Measurements from ENCODE around the gene PGLYRP2.

The PGLYRP2 gene

DNA sequence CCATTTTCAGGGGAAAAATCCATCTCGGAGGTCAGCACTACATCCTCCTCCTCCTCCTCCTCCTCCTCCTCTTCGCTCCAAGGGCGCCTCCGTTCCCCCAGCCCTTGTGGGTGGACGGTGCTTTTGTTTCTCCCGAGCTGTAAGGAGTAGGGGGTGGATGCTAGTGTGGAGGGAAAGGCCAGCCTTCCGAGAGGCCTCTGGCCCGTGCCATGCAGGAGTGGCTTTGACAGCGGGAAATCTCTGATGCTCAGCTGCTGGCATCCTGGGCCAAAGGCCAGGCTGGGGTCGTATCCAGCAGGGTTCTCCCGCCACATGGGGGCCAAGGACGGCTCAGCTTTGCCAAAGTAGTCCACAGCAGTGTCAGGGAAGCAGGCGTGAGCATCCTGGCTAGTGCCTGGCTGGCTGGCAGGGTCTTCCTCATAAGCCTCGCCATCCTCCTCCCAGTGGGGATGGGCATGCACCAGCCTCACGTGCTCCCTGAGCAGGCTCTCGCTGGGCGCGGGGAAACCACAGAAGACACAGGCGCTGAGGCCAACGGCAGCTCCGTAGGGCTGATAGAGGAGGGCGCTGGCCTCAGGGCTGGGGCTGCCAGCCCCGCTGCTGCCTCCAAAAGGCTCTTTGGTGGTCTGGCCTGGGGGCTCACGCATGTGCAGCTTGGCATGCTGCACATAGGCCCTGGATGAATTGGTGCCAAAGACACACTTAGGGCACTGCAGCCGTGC is 40.1 kb downstream of the PGLYRP2 start:
- DNase-seq (ENCODE audit: low read depth, low spot score): no peak

DNA sequence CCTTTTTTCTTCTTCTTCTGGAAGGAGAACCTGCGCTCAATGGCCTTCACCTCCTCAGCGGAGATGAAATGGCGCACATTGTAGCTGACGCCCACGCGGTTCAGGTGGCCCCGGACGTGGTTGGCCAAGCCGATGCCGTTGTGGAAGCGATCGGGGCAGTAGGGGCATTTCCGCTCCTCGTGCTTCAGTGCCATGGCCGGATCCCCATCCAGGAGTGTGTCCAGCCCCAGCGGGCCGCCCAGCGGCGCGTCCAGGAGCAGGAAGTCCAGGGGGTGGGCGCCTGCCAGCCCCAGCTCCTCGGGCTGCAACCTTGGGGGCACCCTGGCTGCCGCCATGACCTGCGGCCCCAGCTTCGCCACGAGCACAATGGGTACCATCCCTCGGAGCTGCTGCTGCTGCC is 40.7 kb downstream of the PGLYRP2 start:
- no peak for DNase-seq (ENCODE audit: low read depth, low spot score)

DNA sequence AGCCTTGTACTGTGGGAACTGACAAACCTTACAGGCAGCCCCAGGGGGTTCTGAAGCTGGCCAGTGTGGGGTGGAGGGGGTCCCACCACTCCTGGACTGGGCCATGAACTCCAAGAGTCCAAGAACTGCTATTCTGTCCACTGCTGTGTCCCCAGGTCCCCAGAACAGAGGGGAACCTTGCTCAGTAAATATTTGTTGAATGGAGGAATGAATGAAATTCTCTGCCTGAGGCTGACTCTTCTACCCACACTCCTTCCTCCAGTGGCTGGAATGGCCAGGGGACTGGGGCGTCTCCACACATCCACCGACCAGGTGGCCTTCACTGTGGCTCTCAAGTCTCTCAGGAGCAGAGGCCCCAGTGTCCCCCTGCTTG is 41.2 kb downstream of the PGLYRP2 start:
- DNase-seq (ENCODE audit: low read depth, low spot score): no peak

DNA sequence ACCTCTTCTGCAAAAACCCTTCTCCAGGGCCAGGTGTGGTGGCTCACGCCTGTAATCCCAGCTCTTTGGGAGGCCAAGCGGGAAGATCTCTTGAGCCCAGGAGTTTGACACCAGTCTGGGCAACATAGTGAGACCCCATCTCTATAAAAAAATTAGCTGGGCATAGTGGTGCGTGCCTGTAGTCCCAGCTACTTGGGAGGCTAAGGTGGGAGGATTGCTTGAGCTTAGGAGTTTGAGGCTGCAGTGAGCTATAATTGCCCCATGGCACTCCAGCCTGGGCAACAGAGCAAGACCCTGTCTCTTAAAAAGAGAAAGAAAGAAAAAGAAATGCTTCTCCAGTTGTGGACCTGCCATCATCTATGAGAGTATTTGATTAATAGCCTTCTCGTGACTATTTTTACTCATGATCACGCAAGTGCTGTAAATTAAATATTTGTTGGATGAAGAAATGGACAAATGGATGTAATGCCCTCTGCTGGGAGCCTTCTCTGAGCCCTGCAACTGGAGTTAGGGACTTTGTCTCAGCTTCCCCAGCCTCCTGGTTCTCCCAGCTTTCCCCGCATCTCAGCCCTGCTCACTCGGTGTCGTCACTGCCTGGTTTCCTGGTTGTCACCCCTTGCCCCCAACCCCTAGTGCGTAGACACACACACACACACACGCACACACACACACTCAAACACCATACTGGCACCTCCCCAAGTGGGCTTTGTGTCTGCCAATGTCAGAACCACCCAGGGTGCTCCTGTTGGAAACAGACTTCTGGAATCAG is 41.8 kb downstream of the PGLYRP2 start:
- DNase-seq (ENCODE audit: low read depth, low spot score): no peak

DNA sequence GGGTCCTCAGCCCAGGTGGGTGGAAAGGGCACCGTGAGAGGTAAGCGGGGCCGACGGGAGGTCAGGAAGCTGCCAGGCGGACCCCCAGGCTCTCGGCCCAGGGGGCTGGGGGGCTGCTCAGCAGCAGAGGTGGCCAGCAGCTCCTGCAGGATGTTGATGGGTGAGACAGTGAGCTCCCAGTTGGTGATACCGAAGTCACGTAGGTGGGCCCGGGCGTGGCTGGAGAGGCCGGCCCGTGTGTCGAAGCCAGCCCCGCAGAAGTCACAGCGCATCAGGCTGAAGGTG is 42.5 kb downstream of the PGLYRP2 start:
- no peak for DNase-seq (ENCODE audit: low read depth, low spot score)

DNA sequence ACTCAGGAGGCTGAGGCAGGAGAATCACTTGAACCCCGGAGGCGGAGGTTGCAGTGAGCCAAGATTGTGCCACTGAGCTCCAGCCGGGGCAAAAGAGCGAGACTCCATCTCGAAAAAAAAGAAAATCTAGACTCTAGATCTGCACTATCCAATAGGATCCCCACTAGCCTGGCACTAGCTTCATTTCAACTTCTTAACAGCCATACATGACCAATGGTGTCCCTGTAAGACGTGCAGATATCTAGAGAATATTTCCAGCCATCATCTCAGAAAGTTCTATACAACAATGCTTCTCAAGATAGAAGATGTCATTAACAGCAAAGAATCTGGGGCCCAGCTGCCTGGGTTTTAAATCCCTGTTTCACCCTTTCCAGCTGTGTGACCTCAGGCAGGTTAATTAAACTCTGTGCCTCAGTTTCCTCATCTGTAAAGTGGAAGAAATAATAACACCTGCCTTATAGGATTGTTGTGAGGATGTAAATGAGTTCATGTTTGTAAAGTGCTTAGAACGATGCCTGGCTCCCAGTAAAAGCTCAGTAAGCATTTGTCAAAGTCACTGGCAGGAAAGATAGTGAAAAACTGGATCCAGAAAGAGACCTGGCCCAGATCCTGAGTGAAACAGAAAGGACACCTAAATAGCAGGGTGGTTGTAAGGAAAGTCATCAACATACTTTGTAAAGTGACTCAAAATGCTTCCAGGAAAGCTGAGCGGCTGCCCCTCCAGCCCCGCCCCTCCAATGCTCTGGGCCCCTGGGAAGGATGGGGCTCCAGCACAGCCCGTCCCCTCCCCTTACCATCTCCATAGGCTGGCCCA is 43.1 kb downstream of the PGLYRP2 start:
- no peak for DNase-seq (ENCODE audit: low read depth, low spot score)

DNA sequence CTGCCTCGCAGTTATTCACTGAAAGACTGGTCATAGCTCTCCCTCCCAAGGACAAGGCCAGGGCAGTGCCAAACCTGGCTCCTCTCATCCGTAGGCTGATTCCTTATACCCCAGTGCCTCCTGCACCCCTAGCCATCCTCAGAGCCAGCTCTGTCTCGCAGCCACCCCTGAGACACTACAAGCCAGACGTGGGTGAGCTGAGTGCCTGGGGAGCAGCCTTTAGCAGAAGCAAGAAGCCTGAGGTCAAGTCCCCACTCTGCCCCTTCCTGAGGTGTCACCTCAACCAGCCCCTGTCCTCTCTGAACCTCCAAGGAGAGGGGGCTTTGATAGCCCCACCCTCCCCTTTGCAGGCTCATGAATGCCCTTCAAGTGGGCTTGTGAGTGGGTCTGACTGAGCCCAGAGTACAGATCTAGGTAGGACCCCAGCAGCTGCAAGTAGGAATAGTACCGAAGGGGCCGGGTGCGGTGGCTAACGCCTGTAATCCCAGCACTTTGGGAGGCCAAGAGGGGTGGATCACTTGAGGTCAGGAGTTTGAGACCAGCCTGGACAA is 45.7 kb downstream of the PGLYRP2 start:
- no peak for DNase-seq (ENCODE audit: low read depth, low spot score)

DNA sequence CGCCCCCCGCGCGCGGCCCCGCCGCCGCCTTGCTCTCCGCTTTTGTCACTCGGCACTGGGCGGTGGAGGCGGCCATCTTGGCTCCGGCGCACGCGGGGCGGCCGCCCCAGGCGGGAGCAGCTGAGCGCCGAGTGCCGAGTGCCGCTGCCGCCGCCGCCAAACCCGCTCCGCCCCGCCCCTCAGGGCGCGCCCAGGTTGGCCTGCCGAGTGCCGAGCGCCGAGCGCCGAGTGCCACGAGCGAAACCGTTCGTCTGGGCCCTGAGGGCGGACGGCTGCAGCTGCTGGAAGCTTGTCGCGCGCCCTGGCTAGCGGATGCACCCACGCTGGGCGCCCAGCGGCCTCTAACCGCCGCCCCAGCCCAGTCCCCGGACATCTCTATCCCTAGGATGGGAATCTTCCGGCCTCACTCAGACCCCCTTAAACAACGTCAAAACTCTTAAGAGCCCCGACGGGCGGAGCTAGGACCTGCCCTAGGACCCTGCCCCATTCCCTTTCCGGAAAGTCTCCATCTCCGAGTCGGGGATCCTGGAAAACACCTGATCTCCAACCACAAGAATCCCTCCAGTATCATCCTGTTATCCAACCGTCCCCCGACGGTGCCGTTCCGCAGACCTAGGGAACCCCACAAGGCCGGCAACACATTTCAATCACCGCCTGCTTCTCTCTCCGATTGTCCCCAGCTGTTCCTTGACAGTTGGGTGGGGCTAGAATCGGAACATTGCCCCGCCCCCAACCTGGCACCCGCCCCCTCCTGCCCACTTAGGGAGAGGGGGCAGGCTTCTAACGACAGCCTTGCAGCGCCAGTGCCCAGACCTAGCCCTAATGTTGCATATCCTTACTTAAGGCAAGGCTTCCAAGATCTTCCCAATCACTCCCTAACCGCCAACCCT is 46.4 kb downstream of the PGLYRP2 start:
- peak; percentile 77 for DNase-seq (ENCODE audit: low read depth, low spot score)

DNA sequence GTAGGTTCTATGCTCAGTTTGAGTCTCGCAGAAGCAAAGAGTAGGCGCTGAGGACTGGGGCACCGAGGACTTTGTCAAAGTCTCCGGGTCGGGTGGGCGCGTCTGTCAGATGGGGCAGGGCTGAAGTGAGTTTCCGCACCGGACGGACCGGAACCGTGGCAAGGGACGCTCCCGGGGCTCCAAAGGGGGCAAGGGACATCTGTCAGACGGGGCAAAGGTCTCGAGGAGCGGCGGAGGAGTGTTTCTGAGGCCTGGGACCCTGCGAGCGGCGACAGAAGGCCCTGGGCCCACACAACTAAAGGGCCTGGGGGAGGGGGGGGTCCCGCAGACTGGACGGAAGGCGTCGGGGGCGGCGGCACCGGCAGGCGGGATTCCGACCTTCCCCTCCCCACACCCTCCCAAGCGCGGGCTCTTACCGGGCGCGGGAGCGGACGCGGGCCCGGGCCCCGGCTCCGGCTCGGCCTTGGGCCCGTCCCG is 47.2 kb downstream of the PGLYRP2 start:
- no peak for DNase-seq (ENCODE audit: low read depth, low spot score)

DNA sequence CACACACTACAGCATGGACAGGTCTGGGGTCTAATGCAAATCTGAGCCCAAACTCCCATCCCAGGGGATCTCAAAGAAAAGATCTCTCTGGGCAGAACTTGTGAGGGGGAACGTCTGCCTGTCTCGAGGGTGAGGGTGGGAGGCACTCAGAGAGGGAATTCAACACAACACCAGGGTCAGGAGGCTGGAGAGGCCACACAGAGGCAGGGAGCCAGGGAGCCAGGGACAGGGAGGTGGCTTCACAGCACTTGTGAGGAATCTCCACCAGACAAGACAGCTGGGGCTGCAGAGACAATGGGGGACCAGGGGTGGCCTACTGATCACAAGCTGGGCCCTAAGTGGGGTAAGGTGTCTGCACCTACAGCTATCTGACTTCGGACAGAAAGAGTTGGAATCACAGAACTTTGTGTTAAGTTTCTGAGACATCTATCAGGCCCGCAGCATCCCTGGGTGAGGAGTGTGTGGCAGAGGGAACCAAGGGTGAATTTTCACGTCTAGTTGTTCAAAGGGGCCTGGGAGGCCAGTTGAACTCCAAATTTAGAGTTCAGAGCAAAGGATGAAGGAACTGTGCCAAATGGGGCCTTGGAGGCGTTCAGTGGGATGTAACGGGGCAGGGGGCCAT is 47.8 kb downstream of the PGLYRP2 start:
- DNase-seq (ENCODE audit: low read depth, low spot score): no peak

DNA sequence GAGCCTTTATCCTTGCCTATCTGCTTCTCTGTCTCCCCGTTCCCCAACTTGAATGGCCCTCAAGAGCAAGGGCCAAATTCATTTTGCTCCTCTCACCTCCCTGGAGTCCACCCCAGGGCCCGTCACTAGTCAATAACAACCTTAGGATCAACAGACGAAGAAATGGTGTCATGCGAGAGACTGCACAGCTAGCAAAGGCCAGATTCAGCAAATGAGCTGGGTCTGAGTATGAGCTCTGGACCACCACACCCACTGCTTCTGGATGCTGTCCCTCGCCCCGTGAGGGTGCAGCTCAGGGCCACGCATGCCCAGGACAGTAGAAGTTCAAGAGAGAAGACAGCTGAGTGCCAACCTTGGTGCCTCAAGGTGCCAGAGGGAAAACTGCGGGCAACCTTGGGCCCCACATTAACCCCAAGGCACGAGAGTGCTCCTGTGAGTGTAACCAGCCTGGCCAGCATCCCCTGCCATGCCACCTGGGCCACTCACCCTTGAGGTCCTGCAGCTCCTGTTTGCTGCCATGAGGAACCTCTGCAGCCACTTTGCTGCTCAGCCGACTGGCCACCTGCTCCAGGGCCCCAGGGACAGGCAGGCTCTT is 48.7 kb downstream of the PGLYRP2 start:
- DNase-seq (ENCODE audit: low read depth, low spot score): no peak

DNA sequence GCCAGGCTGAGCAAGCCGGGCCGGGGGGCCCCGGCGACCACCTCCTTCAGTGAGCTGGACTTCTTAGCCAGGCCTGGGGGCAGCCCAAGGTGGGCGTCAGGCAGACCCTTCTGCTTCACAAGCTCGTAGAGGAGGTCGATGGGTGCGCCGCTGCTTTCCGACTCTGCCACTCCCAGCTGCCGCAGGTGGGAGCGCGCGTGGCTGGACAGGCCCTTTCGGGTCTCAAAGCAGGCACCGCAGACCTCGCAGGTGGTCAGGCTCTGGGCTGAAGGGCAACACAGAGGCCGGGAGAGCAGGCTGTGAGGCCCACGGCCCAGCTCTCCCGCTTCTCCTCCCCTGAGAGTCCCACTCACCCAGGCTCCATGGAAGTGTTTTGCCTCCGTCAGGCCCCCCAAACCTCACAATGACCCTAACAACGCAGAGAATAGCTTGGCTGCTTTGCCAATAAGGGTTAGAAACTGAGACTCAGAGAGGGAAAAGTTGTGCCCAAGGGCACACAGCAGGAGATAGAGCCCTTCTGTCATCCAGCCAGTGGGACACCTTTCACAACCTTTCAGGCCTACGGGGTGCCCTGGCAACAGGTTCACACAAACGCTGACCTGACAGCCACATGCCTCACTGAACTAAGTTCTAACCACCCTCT is 49.4 kb downstream of the PGLYRP2 start:
- no peak for DNase-seq (ENCODE audit: low read depth, low spot score)

DNA sequence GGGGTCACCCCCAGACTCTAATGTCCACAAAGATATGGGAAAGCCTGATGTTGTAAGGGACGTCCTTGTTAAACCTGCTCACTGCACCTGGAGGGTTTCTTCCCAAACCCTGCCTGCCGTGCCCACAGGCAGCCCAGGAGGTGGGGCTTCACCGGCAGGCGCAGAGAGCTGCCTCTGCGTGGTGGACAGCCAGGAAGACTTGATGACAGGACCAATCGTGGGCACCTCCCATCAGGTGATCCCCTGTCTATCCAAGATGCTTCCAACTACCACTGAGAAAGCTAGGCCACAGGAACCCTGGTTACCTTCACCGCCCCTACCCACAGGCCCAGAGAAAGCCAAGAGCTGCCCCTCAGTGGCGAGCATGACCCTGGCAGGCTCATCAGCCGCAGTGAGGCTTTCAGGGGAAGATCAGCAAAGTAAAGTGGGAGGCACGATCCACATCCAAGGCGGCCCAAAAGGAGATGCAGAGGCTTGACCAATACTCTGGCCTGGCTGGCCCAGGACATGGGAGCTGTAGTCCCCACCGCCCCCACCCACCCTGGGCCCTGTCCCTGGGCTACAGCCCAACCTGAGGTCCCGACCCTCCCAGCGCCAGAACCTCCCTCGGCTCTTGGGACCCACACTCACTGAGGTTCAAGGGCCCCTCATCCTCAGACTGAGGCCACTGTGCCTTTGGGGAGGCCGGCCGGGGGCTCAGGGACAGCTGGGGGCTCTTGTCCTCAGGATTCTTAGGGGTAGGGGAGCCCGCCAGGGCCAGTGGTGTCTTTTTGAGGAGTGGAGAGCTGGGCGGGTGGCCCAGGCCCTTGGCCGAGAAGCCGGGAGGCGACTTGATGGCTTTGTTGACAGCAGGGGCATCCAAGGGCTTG is 50.1 kb downstream of the PGLYRP2 start:
- DNase-seq (ENCODE audit: low read depth, low spot score): no peak

DNA sequence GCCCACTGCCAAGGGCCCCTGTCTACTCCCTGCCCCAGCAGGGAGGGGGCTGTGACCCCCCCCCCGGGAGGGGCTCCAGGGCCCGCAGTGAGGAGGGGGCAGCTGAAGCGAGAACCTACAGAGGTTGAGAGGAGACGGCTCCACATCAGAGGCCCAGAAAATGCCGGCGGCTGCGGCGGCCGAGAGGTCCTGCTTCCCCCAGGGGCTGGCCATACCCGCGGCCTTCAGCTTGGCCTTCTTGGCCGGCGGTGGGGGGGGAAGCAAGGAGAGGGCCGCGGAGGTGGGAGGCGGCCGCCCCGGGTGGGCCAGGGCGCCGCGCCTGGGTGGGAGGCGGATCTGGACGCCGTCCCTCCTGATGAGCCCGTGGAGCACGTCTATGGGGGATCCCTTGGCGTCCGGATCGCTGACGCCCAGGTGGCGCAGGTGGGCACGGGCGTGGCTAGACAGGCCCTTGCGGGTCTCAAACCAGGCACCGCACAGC is 51.3 kb downstream of the PGLYRP2 start:
- no peak for DNase-seq (ENCODE audit: low read depth, low spot score)

DNA sequence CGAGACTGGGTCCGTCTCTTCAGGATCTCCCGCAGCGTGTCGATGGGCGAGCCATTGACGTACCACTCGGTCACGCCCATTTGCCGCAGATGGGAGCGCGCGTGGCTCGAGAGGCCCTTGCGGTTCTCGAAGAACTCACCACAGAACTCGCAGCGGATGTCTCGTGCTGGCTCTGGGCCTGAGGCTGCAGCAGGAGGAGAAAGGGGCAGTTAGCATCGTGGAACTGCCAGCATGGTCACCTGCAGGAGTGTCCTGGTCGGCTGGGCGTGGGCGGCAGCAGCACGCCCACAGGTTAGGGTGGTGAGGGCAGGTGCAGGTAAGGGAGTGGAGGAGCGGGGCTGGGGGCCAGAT is 52.0 kb downstream of the PGLYRP2 start:
- no peak for DNase-seq (ENCODE audit: low read depth, low spot score)

DNA sequence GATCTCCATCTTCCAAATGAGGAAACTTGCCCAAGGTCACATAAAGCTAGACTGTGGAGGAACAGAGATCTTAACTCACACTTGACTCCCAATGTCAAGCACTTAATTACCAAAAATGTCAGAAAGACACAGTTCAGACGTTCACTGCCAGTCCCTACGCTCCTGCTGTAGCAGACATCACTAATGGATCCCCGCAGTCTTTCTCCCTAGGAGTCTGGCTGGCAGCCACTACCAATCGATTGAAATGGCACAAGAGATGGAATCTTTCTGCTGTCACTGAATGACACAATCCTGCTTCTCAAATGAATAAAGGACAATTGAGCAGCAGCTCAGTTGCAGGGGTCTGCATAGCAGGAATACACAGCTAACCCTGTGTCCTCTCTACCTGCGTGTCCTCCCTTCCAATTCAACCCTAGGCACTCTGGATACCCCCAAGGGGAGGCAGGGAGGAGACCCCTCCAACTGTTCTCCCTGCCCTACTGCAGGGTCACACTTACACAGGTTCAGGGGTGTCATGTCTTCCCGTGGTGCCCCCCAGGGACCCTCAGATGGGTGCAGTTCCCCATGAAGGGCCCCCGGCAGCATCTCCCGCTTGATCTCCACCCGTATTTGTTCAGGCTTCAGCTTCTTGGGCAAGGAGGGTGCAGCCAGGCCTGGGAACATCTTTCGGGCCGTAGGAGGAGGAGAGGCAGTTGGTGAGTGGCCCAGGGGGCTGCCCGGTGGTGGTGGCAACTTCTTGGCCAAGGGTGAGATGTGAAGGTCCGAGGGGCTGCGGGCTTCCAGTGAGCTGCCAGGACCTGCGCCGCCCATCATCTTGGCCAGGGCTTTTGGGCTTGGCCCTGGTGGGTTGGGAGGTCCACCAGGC is 52.6 kb downstream of the PGLYRP2 start:
- DNase-seq (ENCODE audit: low read depth, low spot score): no peak

DNA sequence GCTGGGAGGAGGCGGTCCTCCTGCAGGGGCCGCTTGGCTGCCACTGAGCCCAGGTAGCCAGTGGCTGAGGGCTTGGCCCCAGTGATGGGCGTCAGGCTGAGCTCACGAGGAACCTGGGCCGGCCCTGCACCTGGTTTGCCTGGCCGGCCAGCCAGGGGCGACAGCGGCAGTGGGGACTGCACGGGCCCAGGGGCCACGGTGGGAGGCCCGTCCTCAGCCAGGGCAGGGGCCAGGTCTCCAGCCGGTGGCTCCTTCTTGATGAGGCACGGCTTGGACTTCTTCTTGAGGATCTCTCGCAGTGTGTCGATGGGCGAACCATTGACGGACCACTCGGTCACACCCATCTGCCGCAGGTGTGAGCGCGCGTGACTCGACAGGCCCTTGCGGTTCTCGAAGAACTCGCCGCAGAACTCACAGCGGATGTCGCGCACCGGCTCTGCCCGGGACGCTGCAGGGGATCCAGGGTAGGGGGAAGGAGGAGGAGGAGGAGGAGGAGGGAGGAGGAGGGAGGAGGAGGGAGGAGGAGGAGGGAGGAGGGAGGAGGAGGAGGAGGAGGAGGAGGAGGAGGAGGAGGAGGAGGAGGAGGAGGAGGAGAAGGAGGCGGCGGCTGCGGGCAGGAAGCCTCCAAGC is 53.9 kb downstream of the PGLYRP2 start:
- DNase-seq (ENCODE audit: low read depth, low spot score): no peak

Data from smooth muscle cell of the brain vasculature (primary cell).